Fibroblast of lung (primary cell): ENCODE measurements around the gene IDUA.

Experiments used
- EZH2 ChIP-seq: IDR thresholded peaks from 2 replicates; pipeline ENCODE4 v1.5.1; 2012; ENCODE audit warnings: low read length, control low read depth, mild to moderate bottlenecking; ENCODE audit errors: missing control alignments
- TF ChIP-seq, protein P1 (sequence below), 2 donors: IDR thresholded peaks in 1 of 2; conservative IDR thresholded peaks in 1 of 2; 1 replicate in 1 of 2; 2 replicates in 1 of 2; pipeline ENCODE4 v1.5.1; 2011 to 2012; ENCODE audit warnings: low read length in 2 of 2, control low read depth in 1 of 2, inconsistent platforms in 1 of 2, low read depth in 1 of 2, mild to moderate bottlenecking in 1 of 2

DNA sequence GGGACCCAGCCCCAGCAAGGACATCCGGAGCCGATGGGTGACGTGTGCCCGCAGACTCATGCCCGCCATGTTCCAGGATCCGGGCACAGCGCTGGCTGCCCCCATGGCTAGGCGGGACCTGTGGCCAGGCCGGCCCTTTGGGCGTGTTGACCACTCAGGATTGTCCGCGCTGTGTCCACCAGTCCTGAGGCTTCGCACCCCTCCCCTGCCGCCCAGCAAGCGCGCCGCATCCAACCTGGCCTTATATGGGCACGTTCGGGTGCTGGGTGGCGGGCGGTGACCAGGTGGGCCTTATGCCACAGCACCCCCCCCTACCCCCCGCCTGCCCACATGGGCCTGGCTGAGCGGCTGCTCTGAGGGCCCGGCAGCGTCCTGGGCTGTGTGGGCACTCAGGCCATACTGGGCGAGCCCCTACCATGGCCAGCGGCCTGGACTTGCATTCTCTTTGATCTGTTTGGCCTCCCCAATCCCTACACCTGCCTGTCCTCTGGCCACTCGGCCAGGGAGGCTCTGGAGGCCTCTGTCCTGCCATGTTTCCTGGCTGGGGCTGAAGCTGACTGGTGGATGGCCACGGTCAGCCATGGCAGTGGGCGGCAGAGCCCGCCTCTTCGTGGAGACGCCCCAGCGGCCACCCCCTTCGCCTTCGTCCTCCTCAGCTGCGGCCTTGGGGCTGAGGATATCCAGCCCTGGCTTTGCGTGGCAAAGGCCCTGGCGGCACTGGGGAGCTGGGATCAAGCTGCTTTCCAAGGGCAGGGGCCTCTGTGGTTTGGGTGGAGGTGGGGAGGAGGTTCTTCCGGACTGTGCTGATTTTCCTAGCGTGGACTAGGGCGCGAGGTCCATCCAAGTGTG lies 26.6 kb downstream of the IDUA start:
- TF ChIP-seq, protein P1, sequence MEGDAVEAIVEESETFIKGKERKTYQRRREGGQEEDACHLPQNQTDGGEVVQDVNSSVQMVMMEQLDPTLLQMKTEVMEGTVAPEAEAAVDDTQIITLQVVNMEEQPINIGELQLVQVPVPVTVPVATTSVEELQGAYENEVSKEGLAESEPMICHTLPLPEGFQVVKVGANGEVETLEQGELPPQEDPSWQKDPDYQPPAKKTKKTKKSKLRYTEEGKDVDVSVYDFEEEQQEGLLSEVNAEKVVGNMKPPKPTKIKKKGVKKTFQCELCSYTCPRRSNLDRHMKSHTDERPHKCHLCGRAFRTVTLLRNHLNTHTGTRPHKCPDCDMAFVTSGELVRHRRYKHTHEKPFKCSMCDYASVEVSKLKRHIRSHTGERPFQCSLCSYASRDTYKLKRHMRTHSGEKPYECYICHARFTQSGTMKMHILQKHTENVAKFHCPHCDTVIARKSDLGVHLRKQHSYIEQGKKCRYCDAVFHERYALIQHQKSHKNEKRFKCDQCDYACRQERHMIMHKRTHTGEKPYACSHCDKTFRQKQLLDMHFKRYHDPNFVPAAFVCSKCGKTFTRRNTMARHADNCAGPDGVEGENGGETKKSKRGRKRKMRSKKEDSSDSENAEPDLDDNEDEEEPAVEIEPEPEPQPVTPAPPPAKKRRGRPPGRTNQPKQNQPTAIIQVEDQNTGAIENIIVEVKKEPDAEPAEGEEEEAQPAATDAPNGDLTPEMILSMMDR (conservative IDR thresholded peaks at IDR 0.05 in 1 of 2, IDR thresholded peaks at IDR 0.05 in 1 of 2; ENCODE audit: low read depth in 1 of 2, low read length in 2 of 2) = no peak
- TF ChIP-seq EZH2 = no peak
